Amniotic epithelial cell (primary cell): ENCODE measurements around the gene HBEGF.

Experiments
- DNase-seq: peaks from one replicate; pipeline ENCODE4 v3.0.0-alpha.2; 2010; ENCODE audit warnings: low read depth

The HBEGF gene

DNA sequence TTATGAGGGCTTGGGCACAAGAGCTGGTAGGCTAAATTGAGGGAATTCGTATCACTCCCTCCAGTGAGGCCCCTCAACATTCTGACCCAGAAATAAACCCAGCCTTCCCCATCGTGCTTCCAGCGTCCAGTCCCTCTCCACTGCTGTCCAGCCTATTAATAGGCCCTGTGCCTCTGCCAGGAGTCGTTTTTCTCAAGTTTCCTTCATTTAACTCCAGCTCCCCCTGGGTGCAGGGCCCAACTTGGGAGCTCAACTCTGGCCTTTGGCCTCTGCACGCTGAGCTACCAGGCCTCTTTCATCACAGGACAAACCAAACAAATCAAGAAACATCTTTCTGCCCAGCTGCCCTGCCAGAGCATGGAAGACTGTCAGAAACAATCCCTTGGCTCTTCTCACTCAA lies 10.0 kb downstream of the HBEGF start:
- DNase-seq = peak; percentile 24

GRCh38 chr5:140331638-140332037 lies 14.8 kb downstream of the HBEGF start:
- no peak for DNase-seq

GRCh38 chr5:140329739-140330481 lies 16.5 kb downstream of the HBEGF start:
- DNase-seq = no peak

DNA sequence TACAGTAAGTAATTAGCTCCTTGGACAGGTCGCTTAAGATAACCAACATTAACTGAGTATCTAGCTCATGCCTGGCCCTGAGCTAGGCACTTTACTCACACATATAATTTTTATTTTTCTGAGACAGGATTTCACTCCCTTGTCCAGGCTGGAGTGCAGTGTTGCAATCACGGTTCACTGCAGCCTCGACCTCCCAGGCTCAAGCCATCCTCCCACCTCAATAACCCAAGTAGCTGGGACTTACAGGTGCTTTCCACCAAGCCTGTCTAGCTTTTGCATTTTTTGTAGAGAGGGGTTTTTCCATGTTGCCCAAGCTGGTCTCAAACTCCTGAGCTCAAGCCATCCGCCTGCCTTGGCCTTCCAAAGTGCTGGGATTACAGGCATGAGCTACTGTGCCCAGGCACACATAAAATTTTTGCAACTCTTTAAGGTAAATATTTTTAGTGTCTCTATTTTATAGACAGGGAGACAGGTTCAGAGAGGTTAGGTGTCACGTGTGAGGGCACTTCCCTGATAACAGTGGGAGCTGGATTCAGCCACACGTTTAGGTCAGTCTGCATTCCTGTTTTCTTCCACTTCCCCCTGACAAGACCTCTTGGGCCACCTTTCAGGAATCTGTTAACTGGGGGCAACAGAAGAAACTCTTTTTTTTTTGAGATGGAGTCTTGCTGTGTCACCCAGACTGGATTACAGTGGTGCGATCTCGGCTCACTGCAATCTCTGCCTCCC lies 18.2 kb downstream of the HBEGF start:
- peak; percentile 20 for DNase-seq

DNA sequence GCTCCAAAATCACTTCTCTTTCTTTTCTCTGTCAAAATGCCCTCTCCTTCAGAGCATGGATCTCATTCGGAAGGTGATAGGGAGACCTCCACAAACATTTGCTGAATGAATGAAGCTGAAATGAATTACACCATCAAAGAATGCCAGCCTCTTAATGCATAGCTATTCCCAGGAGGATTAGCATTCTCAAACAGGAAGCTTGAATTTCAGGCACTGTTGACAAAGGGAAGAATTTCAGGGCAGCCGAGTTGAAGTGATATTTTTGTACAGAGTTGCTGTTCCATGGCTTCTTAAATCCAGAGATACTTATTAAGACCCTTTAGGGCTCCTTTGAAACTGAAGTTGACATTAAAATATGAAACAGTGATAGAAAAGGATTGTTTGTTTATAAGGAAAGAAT lies 18.8 kb downstream of the HBEGF start:
- peak; percentile 47 for DNase-seq

DNA sequence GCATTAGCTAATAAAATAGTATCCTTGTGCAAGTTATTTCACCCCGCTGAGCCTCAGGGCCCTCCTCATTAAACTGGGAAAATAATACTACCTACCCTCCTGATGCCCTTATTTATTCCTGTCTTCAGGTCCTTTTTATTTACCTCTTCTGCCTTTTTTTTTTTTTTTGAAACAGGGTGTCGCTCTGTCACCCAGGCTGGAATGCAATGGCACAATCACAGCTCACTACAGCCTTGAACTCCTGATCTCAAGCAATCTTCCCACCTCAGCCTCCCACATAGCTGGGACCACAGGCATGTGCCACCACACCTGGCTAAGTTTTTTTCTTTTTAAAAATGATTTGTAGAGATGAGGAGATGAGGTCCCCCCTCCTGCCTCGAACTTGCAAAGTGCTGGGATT lies 20.9 kb downstream of the HBEGF start:
- DNase-seq = no peak

DNA sequence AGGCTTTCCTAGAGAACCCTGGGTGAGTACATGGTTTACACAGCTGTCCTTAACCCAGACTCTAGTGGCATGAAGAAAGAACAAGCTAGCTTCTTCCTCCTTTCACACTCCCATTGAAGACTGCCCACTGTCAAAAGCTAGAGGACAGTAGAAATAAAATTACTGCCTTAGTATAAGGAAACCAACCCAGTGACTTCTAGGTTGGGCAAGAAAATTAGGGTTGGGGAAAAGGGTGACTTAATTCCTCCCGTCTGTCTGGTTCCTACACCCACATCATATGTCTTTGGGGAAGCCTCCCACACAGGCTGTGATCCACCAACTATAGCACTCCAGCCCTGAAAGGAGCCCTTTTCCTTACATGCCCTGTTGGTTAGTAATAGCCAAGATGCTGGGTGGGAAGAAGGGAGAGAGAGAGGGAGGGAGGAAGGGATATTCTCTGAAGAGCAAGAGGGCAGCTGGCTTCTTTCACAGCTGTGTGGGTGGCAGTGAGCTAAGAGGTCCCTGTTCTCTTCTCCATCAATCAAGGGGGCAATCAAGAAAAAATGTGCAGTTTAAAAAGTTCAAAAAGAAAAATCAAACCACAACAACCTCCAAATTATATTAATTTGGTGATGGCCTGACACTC lies 21.7 kb downstream of the HBEGF start:
- peak; percentile 97 for DNase-seq

DNA sequence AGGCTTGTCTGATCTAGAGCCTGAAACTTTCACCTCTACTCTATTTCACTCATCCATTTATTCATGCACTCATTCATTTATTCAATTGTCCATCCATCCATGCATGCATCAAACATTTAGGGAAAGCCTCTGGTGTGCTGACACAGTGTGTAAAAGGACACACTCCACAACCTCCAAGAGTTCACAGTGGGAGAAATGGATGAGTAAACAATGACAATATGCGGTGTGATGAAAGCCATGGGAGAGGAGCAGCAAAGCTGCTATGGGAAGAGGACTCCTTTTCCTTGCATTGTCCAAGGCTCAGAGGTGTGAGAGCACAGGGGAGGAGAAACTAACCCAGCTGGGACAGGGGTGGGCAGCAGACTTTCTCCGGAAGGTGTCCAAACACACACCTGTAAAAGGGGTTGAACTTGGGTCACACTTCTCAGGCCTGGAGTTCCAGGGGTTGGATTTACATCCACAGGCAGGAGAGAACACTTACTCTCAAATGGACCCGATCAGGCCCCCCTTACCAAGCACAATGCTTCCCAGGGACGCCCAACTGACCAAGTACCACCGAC lies 22.3 kb downstream of the HBEGF start:
- DNase-seq = peak; percentile 37

GRCh38 chr5:140322751-140323731 lies 23.4 kb downstream of the HBEGF start:
- DNase-seq = peak; percentile 97

DNA sequence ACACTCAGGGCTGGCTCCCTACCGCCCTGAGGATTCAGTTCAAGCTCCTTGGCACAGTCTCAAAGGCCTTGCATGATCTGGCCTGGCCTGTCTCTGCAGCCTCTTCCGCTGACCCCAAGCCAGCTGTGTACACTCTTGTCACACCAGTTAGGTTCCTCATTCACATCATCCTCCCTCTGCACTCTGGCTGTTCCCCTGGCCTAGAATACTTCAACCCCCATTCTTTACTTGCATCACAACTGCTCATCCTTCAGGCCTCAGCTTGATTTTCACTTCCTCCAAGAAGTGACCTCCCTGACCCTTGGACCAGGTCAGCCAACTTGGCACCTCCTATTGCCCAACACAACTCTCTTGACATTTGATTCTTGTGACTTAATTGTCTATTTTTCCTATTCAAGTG lies 24.6 kb downstream of the HBEGF start:
- no peak for DNase-seq

DNA sequence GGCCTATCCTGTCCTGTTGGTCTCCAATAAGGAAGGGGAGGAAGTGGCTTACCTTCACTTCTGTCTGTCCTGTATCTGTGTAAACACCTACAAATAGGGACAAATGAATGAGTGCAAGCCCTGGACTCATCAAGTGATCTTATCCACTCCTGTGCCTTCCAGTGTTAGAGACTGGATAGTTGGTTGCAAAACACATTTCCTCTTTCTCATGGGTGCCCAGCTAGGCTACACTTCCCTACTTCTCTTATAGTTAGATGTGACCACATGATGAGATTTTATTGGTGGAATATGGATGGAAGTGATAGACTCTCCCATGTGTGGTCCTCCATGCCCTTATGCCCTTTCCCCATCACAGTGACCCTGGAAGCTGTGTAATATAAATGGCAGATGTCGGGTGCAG lies 26.6 kb downstream of the HBEGF start:
- DNase-seq = no peak

GRCh38 chr5:140318792-140319191 lies 27.6 kb downstream of the HBEGF start:
- DNase-seq = no peak

GRCh38 chr5:140317859-140318258 lies 28.5 kb downstream of the HBEGF start:
- DNase-seq = peak; percentile 58

DNA sequence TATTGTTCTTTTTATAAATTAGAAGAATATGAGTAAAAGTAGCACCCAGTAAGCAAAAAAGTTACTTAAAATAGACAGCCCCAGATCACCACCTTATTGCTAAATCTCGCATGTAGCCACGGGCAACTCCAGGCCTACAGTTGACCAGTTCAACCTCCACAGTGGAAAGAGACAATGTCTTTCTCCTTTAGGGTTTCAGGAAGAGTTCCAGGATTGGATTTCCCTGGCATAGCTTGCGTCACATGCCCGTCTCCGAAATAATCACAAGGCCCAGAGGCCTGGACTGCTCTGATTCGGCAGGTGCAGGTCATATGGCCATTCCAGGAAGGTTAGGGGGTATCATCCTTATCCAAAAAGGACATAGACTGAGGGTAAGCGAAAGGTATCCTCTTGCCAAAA lies 33.6 kb downstream of the HBEGF start:
- no peak for DNase-seq

GRCh38 chr5:140312067-140312790 lies 34.2 kb downstream of the HBEGF start:
- peak; percentile 46 for DNase-seq

GRCh38 chr5:140311011-140311467 lies 35.4 kb downstream of the HBEGF start:
- DNase-seq = peak; percentile 96

- peak; percentile 66 for DNase-seq
Observed at GRCh38 chr5:140310434-140310833, 36.0 kb downstream of the HBEGF start.

- DNase-seq = no peak
Observed at GRCh38 chr5:140309706-140310249, 36.6 kb downstream of the HBEGF start.

GRCh38 chr5:140305471-140305870 lies 40.9 kb downstream of the HBEGF start:
- no peak for DNase-seq

GRCh38 chr5:140303966-140304365 lies 42.4 kb downstream of the HBEGF start:
- DNase-seq = no peak
